HFF-Myc (cell line): ENCODE measurements around the gene REX1BD.
A peak's percentile ranks its signal among the peaks of the same experiment; 100 is the strongest.

Experiments
- DNase-seq: peaks from one replicate; pipeline ENCODE4 v3.0.0-alpha.2; 2011; ENCODE audit warnings: low read depth; ENCODE audit errors: extremely low read depth
- H3K4me3 ChIP-seq: replicated peaks from 2 replicates; pipeline ENCODE4 v1.5.1; 2011; ENCODE audit warnings: low read depth, mild to moderate bottlenecking, control low read depth, low read length
- TF ChIP-seq, protein P1 (sequence below): IDR thresholded peaks from 2 replicates; pipeline ENCODE4 v1.5.1; 2012; ENCODE audit warnings: mild to moderate bottlenecking, low read depth, low read length, control low read depth; ENCODE audit errors: missing control alignments

The REX1BD gene

DNA sequence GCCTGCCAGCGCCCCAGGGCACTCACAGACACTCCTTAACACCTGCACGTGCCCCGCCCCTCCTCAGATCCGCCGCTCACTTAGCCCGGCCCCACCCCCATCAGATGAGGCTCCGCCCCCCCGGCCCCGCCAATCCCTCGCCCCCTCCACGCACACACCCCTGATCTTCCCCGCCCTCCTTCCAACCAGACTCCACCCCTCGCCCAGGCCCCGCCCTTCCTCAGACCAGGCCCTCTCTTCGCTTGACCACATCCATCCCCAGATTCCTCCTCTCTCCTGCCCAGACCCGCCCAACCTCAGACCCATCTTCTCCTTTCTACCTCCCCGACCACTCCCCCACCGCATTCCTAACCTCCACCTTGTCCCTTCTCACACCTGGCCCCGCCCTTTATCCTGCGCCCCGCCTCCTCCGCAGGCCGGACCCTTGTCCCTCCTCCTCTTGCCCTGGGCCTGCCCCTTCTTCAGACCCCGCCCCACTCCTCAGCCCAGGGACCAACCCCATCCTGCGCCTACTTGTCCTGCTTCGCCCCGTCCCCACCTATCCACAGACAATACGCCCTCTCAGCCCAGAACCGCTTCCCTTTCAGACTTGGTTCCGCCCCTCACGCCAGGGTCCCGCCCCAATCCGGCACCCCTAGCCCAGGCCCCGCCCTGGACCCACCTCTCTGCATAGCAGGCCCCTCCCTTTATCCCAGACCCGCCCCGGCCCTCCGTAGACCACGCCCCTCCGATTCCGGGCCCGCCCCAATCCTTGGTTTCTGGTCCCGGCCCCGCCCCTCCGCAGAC, 47.8 kb downstream of the REX1BD start:
- DNase-seq: no peak
- TF ChIP-seq, protein P1, sequence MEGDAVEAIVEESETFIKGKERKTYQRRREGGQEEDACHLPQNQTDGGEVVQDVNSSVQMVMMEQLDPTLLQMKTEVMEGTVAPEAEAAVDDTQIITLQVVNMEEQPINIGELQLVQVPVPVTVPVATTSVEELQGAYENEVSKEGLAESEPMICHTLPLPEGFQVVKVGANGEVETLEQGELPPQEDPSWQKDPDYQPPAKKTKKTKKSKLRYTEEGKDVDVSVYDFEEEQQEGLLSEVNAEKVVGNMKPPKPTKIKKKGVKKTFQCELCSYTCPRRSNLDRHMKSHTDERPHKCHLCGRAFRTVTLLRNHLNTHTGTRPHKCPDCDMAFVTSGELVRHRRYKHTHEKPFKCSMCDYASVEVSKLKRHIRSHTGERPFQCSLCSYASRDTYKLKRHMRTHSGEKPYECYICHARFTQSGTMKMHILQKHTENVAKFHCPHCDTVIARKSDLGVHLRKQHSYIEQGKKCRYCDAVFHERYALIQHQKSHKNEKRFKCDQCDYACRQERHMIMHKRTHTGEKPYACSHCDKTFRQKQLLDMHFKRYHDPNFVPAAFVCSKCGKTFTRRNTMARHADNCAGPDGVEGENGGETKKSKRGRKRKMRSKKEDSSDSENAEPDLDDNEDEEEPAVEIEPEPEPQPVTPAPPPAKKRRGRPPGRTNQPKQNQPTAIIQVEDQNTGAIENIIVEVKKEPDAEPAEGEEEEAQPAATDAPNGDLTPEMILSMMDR: no peak
- H3K4me3 ChIP-seq: peak overlapping the region; percentile 51

DNA sequence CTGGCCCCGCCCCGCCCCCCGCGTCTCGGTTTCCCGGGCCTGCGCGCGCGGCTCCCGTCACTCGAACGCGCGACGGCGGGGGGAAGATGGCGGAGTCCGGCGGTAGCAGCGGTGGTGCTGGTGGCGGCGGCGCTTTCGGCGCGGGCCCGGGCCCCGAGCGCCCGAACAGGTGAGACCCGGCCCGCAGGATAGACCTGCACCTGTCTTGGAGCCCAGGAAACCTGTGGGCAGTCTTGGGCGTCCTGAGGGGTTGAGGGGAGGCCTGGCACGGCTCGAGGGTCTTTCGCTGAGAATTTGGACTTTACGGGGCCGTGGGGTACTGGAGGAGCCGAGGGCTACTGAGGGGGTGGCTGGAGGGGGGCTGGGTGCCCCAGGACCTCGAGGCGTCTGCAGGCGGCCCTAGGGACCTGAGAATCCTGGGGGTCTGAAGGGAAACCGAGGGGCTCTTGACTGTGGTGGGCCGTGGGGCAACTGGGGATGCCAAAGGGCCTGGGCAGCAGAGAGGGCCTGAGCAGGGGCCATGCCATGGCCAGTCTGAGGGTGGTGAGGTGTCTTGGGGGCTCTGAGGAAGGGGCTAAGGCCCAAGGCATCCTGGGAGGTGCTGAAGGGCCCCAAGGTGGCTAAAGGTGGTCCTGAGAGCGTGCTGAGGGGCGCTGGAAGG, 48.5 kb downstream of the REX1BD start, which contains the start of gene KLHL26:
Gene KLHL26 (plus strand): TSS at position 60 of the 661 bp plus-strand sequence. CDS start 27 bp downstream, at position 87.
- no peak for DNase-seq
- TF ChIP-seq, protein P1: no peak
- peak within 1 kb of the TSS; percentile 51 for H3K4me3 ChIP-seq

- TF ChIP-seq, protein P1: no peak
- peak overlapping the region; percentile 51 for H3K4me3 ChIP-seq
- no peak for DNase-seq
Observed at GRCh38 chr19:18637673-18638630, 49.4 kb downstream of the REX1BD start.

- TF ChIP-seq, protein P1: no peak
- no peak overlapping the region for H3K4me3 ChIP-seq
- no peak for DNase-seq
Observed at GRCh38 chr19:18639706-18640243, 51.2 kb downstream of the REX1BD start.
